Chondrocyte (in vitro differentiated cells): ENCODE data around the gene ACBD6. TPM values are rescaled to one million over a fixed set of nuclear protein-coding genes. Genes with fewer than 3 reads are reported as not detected.

Experiments used
- DNase-seq: peaks from one replicate; pipeline ENCODE4 v3.0.0; 2021; ENCODE audit warnings: mixed read lengths, low spot score
- H3K27ac Mint-ChIP-seq: one replicate; pipeline ENCODE4 v1.8.0; 2021; ENCODE audit warnings: mild to moderate bottlenecking, moderate library complexity, mixed read lengths; ENCODE audit not compliant: unreplicated experiment
- H3K27me3 Mint-ChIP-seq: 2 replicates; pipeline ENCODE4 v1.8.0; 2021; ENCODE audit warnings: low read depth, mixed read lengths
- H3K36me3 Mint-ChIP-seq: 2 replicates; pipeline ENCODE4 v1.8.0; 2021; ENCODE audit warnings: low read depth, mixed read lengths
- H3K4me1 Mint-ChIP-seq: 2 replicates; pipeline ENCODE4 v1.8.0; 2021; ENCODE audit warnings: low read depth, mild to moderate bottlenecking, mixed read lengths
- H3K4me3 Mint-ChIP-seq: one replicate; pipeline ENCODE4 v1.8.0; 2021; ENCODE audit warnings: mild to moderate bottlenecking, moderate library complexity, mixed read lengths; ENCODE audit not compliant: unreplicated experiment
- H3K9me3 Mint-ChIP-seq: 2 replicates; pipeline ENCODE4 v1.8.0; 2021; ENCODE audit warnings: low read depth, mixed read lengths
- total RNA-seq: library from RNA; stranded (reverse); gene quantifications from 3 replicates; pipeline ENCODE4 v1.2.1, GENCODE V29; 2021
- TF ChIP-seq, protein P1 (sequence below): fragments of 200-600 bp; sonication (generic); IDR thresholded peaks from 2 replicates; pipeline ENCODE4 v1.5.0; 2021; ENCODE audit warnings: antibody characterized with exemption, mild to moderate bottlenecking, moderate library complexity

The ACBD6 gene
- total RNA-seq, 1 donor from 2014 or later: 43.4 TPM

DNA sequence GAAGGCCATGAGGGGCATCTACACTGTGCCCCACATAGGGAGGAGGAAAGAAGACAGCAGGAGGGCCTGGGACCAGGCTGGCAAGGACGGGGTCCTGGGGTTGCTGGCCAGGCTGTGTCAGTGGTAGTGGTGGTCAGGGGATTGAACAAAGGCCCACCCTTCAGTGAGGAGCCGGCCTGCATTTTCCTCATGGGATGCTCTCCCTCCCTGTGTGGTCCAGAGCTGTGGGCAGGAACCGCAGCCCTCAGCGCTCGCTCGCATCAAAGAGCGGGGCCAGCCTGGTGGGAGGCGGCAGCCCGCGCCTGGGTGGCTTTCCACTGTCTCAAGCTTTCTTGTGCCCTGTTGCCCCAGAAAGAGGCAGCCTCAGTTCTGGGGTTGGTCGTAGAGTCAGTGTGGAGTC is 247.5 kb downstream of the ACBD6 start:
- H3K4me1 Mint-ChIP-seq: peaks cover 4% of the 10 kb centered on the region
- peaks cover 30% of the 10 kb centered on the region for H3K27me3 Mint-ChIP-seq
- TF ChIP-seq, protein P1, sequence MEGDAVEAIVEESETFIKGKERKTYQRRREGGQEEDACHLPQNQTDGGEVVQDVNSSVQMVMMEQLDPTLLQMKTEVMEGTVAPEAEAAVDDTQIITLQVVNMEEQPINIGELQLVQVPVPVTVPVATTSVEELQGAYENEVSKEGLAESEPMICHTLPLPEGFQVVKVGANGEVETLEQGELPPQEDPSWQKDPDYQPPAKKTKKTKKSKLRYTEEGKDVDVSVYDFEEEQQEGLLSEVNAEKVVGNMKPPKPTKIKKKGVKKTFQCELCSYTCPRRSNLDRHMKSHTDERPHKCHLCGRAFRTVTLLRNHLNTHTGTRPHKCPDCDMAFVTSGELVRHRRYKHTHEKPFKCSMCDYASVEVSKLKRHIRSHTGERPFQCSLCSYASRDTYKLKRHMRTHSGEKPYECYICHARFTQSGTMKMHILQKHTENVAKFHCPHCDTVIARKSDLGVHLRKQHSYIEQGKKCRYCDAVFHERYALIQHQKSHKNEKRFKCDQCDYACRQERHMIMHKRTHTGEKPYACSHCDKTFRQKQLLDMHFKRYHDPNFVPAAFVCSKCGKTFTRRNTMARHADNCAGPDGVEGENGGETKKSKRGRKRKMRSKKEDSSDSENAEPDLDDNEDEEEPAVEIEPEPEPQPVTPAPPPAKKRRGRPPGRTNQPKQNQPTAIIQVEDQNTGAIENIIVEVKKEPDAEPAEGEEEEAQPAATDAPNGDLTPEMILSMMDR: no peak
- no peaks in the 10 kb centered on the region for H3K36me3 Mint-ChIP-seq
- no peaks in the 10 kb centered on the region for H3K9me3 Mint-ChIP-seq
- no peak for DNase-seq
- H3K4me3 Mint-ChIP-seq: no peak overlapping the region
- H3K27ac Mint-ChIP-seq: no peak overlapping the region

DNA sequence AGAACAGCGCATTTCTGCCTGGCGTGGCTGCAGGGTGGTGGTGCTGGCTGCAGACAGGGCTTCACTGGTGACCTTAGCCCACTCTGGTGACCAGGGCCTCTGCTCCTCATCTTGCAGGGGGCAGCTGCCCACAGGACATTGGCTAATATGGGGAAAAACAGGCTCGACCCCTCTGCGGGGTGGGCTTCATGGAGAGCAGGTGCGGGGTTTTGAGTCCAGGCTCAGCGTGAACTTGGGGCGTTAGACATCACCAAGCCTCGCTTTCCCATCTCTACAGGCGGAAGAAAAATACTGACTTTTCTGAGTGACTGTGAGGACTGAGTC is 247.9 kb downstream of the ACBD6 start:
- no peak for DNase-seq
- peaks cover 27% of the 10 kb centered on the region for H3K27me3 Mint-ChIP-seq
- no peak overlapping the region for H3K4me3 Mint-ChIP-seq
- peaks cover 4% of the 10 kb centered on the region for H3K4me1 Mint-ChIP-seq
- no peaks in the 10 kb centered on the region for H3K9me3 Mint-ChIP-seq
- no peaks in the 10 kb centered on the region for H3K36me3 Mint-ChIP-seq
- peak overlapping the region; percentile 25 for H3K27ac Mint-ChIP-seq
- TF ChIP-seq, protein P1: no peak

DNA sequence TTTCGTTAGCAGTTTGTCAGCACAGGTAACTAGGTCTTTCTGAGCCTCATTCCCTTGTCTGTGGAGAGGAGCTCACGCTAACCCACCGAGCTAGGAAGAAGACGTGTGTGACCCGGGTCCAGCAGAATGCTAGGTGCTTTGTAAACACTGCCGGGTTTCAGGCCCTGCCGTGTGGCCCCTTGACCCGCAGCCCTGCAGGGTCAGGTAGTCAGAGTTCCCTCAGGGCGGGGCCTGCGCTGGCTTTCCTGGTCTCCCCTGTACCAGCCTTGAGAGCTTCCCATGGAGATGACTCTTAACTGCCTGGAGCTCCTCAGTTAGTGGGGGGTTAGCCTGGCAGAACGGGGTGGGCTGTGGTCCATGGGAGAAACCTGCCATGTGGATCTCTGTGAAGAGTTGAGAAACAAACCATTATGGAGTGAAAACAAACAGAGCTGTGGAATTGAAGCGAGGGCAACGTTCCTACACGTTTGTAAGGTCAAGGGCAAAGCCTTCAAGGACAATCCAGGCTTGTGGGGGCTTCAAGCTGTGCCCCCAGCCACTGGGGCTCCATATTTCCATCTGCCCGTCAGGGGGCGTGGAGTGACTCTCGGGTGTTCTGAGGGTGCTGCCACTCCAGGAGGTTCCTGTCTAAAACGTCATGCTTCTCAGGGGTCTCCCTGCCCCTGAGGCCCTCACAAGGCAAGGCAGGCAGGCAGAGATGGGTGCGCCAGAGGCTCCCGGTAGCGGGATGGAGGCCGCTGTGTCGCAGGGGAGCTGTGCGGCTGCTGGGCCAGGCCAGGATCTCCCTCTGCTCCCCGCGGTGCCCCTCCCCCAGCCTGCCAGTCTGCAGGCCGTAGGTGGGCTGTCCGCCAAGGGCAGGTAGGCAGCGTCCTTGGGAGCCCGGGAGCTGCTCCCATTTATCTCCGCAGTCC is 248.5 kb downstream of the ACBD6 start:
- no peaks in the 10 kb centered on the region for H3K9me3 Mint-ChIP-seq
- DNase-seq: no peak
- TF ChIP-seq, protein P1: no peak

DNA sequence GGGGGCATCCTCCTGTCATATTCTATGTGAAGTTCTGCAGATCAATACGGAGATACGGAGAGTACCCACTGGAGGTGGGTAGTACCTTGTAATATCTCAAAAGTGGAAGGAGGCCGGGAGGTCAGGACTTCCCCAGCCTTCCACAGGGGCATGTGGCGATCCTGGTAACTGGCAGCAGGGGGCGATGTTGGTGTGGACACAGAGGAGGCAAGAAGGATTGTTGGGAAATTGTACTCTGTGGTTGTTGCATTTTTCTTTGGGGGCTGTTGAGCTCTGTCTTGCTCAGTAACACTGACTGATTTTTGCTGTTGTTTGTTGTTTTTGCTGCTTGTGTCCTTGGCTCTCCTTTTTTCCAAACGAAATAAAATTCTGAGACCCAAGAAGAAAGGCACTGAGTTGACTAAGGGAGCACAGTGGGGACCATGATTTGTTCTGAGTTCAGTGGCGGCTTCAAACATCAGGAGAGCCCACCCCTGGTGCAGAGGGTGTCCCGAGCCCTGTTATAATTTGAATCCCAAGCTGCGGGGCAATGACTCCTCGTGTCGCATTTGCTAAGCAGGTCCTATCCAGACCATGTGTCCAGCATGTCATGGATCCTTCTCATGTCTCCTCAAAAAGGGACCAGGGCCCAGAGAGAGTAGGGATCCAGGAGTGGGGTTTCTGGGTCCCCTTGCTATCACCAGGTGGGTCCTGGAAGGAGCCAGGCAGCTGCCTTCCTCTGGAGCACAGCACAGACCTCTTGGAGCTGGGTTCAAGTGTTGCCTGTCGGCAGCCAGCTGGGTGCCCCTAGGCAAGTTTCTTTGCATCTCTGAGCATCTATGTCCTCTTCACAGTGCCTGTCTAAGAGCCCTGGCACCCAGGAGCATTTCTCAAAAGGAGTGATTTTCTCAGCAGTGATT is 249.5 kb downstream of the ACBD6 start:
- Mint-ChIP-seq H3K9me3 (no peaks in the 10 kb centered on the region), H3K27me3 (peaks cover 16% of the 10 kb centered on the region), H3K4me3 (no peak overlapping the region), H3K4me1 (peaks cover 4% of the 10 kb centered on the region), H3K27ac (no peak overlapping the region), H3K36me3 (no peaks in the 10 kb centered on the region)
- DNase-seq: no peak
- TF ChIP-seq, protein P1: peak; percentile 87

More for the DNA sequence above, 248.5 kb downstream of the ACBD6 start:
- H3K4me1 Mint-ChIP-seq: peaks cover 4% of the 10 kb centered on the region
- peaks cover 23% of the 10 kb centered on the region for H3K27me3 Mint-ChIP-seq
- H3K27ac Mint-ChIP-seq: no peak overlapping the region
- H3K36me3 Mint-ChIP-seq: no peaks in the 10 kb centered on the region
- no peak overlapping the region for H3K4me3 Mint-ChIP-seq

DNA sequence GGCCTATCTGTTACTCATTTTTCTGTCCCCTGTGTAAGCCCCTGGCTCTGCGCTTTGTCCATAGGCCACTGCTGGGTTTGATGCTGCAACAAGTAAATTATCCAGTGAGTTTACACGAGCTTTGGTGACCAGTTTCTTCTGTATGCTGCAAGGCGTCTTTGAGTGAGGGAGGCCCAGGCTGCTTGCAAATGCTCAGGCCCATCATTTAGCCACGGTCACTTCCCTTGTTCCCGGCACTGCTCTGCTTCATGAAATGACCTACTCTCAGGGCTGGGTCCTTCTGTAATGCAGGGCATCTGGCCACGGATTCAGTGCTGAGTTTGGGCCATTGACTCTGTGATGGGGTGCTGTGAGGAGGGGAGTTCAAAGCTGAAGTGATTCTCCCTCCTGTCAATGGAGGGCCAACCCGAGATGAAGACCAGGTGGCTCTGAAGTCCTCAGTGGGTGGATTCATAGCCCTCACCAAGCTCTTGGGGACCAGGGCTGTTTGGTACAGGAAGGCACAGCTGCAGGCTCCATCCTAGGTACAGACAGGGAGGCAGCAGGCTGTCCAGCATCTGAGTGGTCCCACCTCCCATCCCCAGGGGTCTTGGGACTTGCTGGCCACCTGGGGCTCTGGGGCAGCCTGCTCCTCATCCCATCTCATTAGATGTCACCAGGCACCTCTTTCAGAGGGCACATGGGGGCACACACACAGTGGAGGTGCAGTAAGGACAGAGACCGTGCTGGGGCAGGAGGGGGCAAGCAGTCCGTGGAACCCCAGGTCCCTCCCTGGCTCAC is 250.7 kb downstream of the ACBD6 start:
- H3K27ac Mint-ChIP-seq: no peak overlapping the region
- peaks cover 7% of the 10 kb centered on the region for H3K27me3 Mint-ChIP-seq
- no peak overlapping the region for H3K4me3 Mint-ChIP-seq
- H3K36me3 Mint-ChIP-seq: no peaks in the 10 kb centered on the region
- peak; percentile 70 for DNase-seq
- H3K4me1 Mint-ChIP-seq: peaks cover 4% of the 10 kb centered on the region
- TF ChIP-seq, protein P1: no peak
- H3K9me3 Mint-ChIP-seq: no peaks in the 10 kb centered on the region
